Ishikawa (cell line): Measurements from ENCODE around the gene STUM.

Source experiments
- CEBPB ChIP-seq: IDR thresholded peaks from 2 replicates; pipeline ENCODE4 v1.6.1; 2012
- EGR1 ChIP-seq: IDR thresholded peaks from 2 replicates; pipeline ENCODE4 v1.6.1; 2012
- EP300 ChIP-seq: IDR thresholded peaks from 2 replicates; pipeline ENCODE4 v1.6.1; 2012; ENCODE audit warnings: borderline replicate concordance
- MAX ChIP-seq: IDR thresholded peaks from 2 replicates; pipeline ENCODE4 v1.6.1; 2012
- RAD21 ChIP-seq: IDR thresholded peaks from 2 replicates; pipeline ENCODE4 v1.6.1; 2012; ENCODE audit warnings: low read depth
- REST ChIP-seq: IDR thresholded peaks from 2 replicates; pipeline ENCODE4 v1.6.1; 2012; ENCODE audit warnings: low read depth, mild to moderate bottlenecking
- TAF1 ChIP-seq: IDR thresholded peaks from 2 replicates; pipeline ENCODE4 v1.6.1; 2012; ENCODE audit warnings: low read depth, mild to moderate bottlenecking
- TEAD4 ChIP-seq: IDR thresholded peaks from 2 replicates; pipeline ENCODE4 v1.6.1; 2012
- USF1 ChIP-seq: IDR thresholded peaks from 2 replicates; pipeline ENCODE4 v1.6.1; 2012
- YY1 ChIP-seq: IDR thresholded peaks from 2 replicates; pipeline ENCODE4 v1.6.1; 2012; ENCODE audit warnings: low read depth

GRCh38 chr1:226626577-226626956 lies 78.0 kb downstream of the STUM start:
- TF ChIP-seq TEAD4, result no peak
- peak; percentile 93 for TF ChIP-seq MAX
- no peak for TF ChIP-seq EGR1
- no peak for TF ChIP-seq TAF1
- TF ChIP-seq RAD21, result peak; percentile 84
- no peak for TF ChIP-seq REST
- no peak for TF ChIP-seq YY1
- no peak for TF ChIP-seq EP300
- peak; percentile 72 for TF ChIP-seq USF1
- no peak for TF ChIP-seq CEBPB
